GM21381 (cell line): ENCODE measurements around the gene DBX1.
"Not testable (repeated sequence)": the region's sequence is repeated elsewhere in the genome, so short reads cannot be mapped to it uniquely, and the experiment has no call there.

Experiments used
- ATAC-seq: cut with Tn5 transposase; IDR thresholded peaks from one replicate; pipeline ENCODE4 v1.9.1; 2021; ENCODE audit warnings: mild to moderate bottlenecking, moderate library complexity; ENCODE audit not compliant: unreplicated experiment

The DBX1 gene

GRCh38 chr11:20160425-20161229 is at the start of gene DBX1:
DBX1 (minus strand) TSS chr11:20160475; CDS start chr11:20160324, 151 bp downstream.
- no peak for ATAC-seq

- no peak for ATAC-seq
Observed at GRCh38 chr11:20208622-20209111, 48.4 kb upstream of the DBX1 start.

DNA sequence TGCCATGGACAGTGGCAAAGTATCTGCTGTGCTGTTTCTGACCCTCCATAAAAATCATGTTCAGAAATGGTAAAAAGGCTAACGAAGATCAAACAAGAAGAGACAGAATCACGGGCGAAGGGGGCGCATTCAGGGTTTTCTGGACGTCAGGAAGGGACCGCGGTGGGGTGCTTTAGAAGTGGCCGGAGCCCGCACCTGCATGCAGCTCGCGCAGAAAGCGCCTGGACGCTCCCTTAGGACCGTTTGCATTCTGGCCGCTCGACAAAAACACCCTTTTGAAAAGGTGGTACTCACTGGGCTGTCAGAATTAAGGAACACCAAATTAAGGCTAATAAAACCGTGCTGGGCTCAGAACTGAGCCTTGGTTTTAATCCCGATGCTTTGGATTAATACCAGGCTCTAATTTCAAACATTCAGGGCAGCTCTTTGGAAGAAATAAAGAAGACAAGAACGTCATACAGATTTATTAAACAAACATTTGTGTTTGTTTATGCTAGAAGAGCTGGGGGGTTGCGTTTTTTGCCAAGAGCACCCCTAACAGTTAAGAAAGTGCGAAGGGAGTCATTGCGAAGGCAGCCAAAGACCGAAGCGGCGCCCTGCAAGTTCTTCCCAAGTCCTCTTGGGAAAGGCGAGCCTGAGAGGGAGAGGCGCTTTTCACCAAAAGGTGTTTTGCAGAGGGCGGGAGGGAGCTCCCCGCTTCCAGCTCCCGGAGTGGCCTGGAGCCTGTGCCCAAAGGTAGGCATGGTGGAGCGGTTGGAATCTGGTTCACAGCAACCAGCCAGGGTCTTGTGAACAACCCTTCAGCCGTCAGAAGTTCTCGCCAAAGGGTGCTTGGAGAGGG is 47.7 kb upstream of the DBX1 start:
- ATAC-seq: no peak

GRCh38 chr11:20205807-20206206 is 45.5 kb upstream of the DBX1 start:
- ATAC-seq: no peak

DNA sequence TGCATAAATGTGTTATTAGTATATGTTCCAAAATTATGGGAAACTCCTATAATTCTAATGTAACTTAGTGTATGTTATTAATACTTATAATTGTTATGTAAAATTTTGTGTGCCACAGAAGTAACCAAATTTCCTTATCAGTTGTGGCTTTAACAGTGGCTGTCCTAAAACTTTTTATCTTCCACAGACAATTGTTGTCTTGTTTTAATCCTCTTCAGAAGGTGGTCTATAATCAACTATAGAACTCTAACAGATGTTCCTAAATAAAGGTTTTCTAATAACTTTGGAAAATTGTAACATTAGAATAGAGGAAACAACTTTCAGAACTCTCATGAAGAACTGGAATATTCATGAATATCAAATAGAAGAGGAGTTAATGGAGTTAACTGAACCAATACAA is 44.4 kb upstream of the DBX1 start:
- no peak for ATAC-seq

DNA sequence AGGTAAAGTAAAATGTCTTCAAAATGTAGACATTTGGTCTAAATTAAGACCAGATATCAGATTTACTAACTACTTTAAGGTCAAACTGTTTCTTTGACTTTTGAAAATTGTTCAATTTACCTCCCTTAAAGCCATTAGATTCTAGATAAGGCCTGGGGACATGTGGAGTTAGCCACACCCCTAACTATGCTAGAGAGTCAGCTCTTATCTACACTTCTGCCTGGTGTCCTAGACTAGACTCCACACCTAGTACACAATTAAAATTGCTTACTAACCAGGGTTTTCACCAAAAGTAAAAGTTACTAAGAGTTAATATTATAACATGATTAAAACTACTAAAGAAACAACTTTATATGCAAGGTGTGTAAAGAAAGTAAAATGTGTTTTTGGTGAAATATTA is 43.6 kb upstream of the DBX1 start:
- ATAC-seq: no peak

DNA sequence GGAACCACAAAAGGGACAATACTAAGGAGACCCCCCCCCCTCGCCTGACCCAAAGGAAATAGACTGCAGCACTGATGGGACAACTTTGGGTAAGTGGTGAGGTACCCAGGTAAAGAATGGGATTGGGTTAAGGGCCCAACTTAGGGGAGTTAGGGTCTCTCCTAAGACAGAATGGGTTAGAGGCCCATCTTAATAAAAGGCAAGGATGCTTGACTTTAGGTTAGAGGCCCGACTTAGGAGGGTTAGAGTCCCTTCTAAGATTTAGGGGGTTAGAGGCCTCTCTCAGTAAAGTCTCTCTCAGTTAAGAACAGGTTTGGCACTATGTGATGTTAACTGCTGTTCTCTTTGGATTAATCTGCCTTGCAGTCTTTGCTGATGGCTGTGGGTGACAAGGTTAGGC is 41.0 kb upstream of the DBX1 start:
- ATAC-seq: no peak

GRCh38 chr11:20200331-20200955 is 40.2 kb upstream of the DBX1 start:
- ATAC-seq: not testable (repeated sequence)

DNA sequence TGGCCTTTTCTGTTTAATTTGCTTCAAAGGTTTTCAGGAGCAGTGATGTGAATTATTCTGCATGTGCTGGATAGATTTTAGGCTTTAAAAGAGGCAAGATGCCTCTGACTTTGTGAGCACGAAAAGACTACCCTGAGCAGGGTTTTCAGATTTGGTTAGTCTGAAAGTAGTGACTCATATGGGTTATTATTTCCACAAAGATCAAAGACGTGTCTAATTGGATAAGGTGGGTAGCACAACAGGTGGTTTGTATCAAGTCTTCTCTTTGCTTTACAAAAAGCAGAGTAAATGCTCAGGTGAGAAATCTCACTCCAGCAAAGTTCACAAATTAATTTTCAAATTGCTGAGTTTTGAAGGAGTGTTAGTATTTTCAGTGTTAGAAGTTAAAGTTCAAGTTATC is 37.6 kb upstream of the DBX1 start:
- no peak for ATAC-seq

GRCh38 chr11:20194470-20194869 is 34.2 kb upstream of the DBX1 start:
- ATAC-seq: no peak

- no peak for ATAC-seq
Observed at GRCh38 chr11:20193307-20193706, 33.0 kb upstream of the DBX1 start.

GRCh38 chr11:20192641-20193040 is 32.4 kb upstream of the DBX1 start:
- ATAC-seq: no peak

DNA sequence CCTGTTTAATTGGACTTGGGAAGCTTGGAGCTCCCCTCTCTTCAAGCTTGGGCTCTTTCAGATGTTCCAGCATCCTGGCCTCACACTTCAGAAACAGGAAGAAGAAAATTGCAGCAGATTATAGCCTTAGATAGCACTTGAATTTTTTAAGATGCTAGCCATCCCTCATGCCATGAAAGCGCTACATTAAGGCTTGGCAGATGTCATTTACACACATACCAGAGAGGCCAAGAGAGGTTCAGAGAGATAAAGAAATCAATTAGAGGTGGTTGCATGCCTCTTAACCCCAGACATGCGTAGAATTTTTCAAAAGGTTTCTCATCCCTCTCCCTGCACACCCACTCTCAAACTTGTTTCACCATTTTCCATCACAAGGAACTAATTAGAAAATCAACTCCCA is 31.9 kb upstream of the DBX1 start:
- no peak for ATAC-seq

DNA sequence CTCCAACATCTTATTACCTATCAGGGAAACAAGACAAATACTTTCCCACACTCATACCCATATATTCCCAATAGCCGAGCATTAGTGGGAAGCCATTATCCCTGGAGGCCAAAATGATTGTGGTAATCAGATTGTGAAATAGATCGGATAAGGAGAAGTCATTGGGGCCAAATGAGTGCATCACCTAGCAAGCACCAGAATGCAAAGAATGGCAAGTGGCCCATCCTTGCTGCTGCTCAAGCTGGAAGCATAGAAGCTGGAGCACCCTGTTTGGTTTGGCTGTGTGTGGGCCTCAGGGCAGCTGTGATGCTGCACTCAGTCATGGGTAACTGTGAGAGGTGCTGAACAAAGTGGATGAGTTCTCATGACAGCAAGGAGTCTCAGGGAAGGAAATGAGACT is 18.7 kb upstream of the DBX1 start:
- ATAC-seq: no peak

DNA sequence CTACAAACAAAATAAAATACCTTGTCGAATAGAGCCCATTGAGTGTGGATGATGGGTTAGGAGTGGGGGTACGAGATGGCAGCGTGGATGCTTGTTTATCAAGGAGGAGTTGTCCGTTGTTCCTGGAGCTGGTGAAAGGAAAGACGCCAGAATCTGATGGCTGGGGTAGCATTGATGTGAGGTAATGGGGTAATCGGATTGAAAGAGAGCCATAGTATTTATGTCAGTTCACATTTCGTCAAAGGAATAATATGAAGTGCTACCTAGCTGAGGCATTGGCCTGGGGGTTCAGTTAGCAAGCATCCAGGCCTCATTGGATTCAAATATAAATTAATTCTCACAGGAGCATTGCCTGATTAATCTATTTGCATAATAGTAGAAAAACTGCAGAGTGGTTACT is 16.9 kb upstream of the DBX1 start:
- no peak for ATAC-seq

DNA sequence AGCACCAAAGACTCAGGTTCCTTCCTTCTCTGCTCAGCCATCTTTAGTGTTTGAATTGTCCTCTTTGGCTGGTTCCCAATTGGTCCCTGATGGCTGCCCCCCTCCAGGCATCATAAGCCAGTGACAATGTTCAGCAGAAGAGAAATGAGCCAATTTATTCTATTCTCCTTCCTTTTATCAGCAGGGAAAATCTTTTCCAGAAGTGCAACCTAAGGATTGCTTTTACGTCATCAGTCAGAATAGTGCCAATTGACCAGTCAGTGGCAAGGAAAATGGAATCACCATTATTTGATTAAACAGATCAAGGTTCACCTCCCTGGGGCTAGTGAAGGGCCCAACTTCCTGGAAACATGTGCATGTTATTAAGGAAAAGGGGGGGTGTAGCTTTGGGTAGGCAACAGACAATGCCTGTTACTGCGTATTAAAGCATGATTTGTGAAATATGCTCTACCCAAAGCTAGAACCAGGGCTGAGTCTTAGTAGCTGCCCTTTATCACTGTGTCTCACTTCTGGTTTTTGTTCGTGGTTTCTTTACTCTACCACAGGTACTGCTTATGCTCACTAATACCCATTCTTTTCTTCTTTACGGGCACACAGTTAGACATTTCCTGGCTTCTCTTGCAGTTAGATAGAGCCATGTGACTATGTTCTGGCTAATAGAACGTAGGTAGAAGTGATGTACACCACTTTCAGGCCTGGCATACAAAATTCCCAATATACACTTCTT is 12.6 kb upstream of the DBX1 start:
- ATAC-seq: no peak

DNA sequence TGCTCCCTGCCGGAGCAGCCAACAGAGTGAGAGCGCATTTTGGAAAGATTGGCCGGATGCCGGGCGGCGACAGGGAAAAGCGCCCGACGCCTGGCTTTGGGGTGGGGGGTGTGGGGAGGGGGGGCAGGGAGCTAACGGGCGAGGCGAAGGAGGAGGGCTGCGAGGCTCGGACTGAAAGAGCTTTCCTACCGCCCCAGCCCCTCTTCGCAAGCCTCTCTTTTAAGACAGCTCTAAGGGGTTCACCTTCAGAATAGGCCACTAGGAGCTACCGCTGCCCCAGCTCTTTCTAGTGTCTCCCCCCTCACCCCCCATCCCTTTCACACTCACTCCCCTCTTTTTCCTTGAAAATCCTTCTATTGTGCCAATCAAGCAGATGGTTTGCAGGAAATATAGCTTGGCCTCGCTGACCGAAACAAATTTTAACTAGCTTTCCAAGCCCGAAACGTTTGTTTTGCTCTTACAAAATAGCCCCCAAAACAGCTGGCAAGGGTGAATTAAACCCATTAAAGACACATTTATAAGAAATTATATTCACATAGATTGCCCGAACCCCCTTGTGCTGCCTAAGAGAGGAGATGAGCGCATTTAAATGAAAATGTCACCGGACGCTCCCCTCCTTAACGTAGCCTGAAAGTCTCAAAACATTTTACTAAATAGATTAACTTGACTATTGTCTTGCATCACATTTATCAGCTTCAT is 3.7 kb upstream of the DBX1 start:
- ATAC-seq: no peak

DNA sequence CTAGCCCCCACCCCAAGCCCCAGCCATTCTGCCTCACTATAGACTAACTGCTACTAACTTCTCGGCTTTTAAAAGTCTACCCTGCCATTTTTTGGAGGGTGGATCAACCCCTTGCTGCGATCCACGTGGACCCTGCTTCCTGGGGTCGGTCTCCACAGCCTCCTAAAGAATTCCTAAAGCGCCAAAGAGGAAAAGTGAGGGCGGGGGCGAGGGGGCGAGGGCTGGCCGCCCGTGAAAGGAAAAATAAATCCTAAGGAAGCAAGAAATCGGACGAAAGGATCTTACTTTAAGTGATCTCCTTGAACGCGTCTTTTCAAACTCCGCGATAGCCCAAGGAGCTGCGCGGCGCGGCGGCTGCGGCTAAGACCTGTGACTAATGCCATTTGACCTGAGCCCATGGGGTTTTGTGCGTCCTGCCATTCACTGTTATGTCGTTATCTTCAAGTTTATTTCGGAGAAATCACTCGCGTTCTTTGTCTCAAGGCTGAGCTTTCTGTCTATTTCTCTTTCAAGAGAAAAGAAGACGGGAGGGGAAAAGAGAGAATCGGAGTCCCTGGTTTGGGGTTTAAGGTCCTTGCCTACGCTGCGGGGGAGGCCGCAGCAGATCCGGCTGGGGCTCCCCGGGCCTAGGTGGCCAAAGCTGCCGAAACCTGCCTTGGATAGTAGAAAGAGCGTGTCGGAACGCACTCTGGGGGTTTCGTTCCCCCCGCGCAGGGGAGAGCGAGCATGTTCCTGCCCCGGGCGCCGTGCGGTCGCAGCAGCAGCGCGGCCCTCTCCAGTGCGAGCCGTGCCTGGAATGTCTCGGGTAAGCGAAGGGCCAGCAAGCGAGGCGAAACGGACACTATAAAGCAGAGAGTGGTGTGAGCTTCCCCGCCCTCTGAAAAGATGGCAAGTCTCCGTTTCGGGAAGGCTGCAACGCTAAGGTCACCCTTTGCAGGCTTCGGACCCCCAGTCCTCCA is 2.8 kb upstream of the DBX1 start:
- no peak for ATAC-seq
